ENCODE measurements around the gene MGST2.
"Not testable (repeated sequence)": the region's sequence is repeated elsewhere in the genome, so short reads cannot be mapped to it uniquely, and the experiment has no call there.

The MGST2 gene

GRCh38 chr4:139665690-139666529, at the start of gene MGST2:
Gene MGST2, plus strand, starts transcription at chr4:139665819. Its CDS starts 201 bp downstream, at chr4:139666020.
- DNase-seq (ENCODE audit: low spot score), result peak; percentile 72

GRCh38 chr4:139617702-139618490, 47.7 kb upstream of the MGST2 start:
- DNase-seq (ENCODE audit: low spot score), result no peak

GRCh38 chr4:139619644-139620043, 46.0 kb upstream of the MGST2 start:
- peak; percentile 43 for DNase-seq (ENCODE audit: low spot score)

GRCh38 chr4:139622901-139623381, 42.7 kb upstream of the MGST2 start:
- DNase-seq (ENCODE audit: low spot score), result no peak

GRCh38 chr4:139624441-139625092, 41.1 kb upstream of the MGST2 start:
- DNase-seq (ENCODE audit: low spot score), result no peak

- DNase-seq (ENCODE audit: low spot score), result no peak
Observed at GRCh38 chr4:139625093-139625455, 40.5 kb upstream of the MGST2 start.

GRCh38 chr4:139625482-139625881, 40.1 kb upstream of the MGST2 start:
- DNase-seq (ENCODE audit: low spot score), result no peak

- DNase-seq (ENCODE audit: low spot score), result no peak
Observed at GRCh38 chr4:139628184-139629012, 37.2 kb upstream of the MGST2 start.

GRCh38 chr4:139629436-139630125, 36.0 kb upstream of the MGST2 start:
- no peak for DNase-seq (ENCODE audit: low spot score)

GRCh38 chr4:139630126-139630495, 35.5 kb upstream of the MGST2 start:
- no peak for DNase-seq (ENCODE audit: low spot score)

GRCh38 chr4:139630991-139631390, 34.6 kb upstream of the MGST2 start:
- no peak for DNase-seq (ENCODE audit: low spot score)

GRCh38 chr4:139631791-139632190, 33.8 kb upstream of the MGST2 start:
- DNase-seq (ENCODE audit: low spot score), result no peak

- not testable (repeated sequence) for DNase-seq (ENCODE audit: low spot score)
Observed at GRCh38 chr4:139632739-139633138, 32.9 kb upstream of the MGST2 start.

- DNase-seq (ENCODE audit: low spot score), result no peak
Observed at GRCh38 chr4:139633195-139633594, 32.4 kb upstream of the MGST2 start.

GRCh38 chr4:139633661-139634060, 32.0 kb upstream of the MGST2 start:
- peak; percentile 36 for DNase-seq (ENCODE audit: low spot score)

GRCh38 chr4:139635966-139636365, 29.7 kb upstream of the MGST2 start:
- no peak for DNase-seq (ENCODE audit: low spot score)

GRCh38 chr4:139638306-139638705, 27.3 kb upstream of the MGST2 start:
- not testable (repeated sequence) for DNase-seq (ENCODE audit: low spot score)

GRCh38 chr4:139639654-139640053, 26.0 kb upstream of the MGST2 start:
- DNase-seq (ENCODE audit: low spot score), result no peak

- peak; percentile 59 for DNase-seq (ENCODE audit: low spot score)
Observed at GRCh38 chr4:139641218-139641617, 24.4 kb upstream of the MGST2 start.

GRCh38 chr4:139642364-139642763, 23.3 kb upstream of the MGST2 start:
- peak; percentile 32 for DNase-seq (ENCODE audit: low spot score)

Measured in AG08395 (cell line).